GM19397 (cell line): ENCODE results near the gene JCHAIN.
"Not testable (repeated sequence)": the region's sequence is repeated elsewhere in the genome, so short reads cannot be mapped to it uniquely, and the experiment has no call there.

ENCODE experiments used
- ATAC-seq: cut with Tn5 transposase; IDR thresholded peaks from one replicate; pipeline ENCODE4 v1.9.1; 2021; ENCODE audit warnings: mild to moderate bottlenecking, moderate library complexity; ENCODE audit not compliant: unreplicated experiment

Gene JCHAIN

GRCh38 chr4:70691661-70692060, 25.4 kb upstream of the JCHAIN start:
- no peak for ATAC-seq

DNA sequence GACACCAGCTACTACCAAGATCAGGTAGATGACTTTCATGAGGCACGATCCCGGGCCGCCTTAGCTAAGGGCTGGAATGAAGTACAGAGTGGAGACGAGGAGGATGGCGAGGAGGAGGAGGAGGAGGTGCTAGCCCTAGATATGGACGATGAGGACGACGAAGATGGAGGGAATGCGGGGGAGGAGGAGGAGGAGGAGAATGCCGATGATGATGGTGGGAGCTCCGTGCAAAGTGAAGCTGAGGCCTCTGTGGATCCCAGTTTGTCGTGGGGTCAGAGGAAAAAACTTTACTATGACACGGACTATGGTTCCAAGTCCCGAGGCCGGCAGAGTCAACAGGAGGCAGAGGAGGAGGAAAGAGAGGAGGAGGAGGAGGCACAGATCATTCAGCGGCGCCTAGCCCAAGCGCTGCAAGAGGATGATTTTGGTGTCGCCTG, 22.5 kb upstream of the JCHAIN start:
- ATAC-seq, result no peak

GRCh38 chr4:70687821-70688794, 21.8 kb upstream of the JCHAIN start, which contains the start of gene UTP3:
Gene UTP3 (plus strand): TSS chr4:70688532. CDS start chr4:70688678, 146 bp downstream.
- ATAC-seq, result peak; percentile 97

- no peak for ATAC-seq
Measured at GRCh38 chr4:70687392-70687791, 21.1 kb upstream of the JCHAIN start.

- not testable (repeated sequence) for ATAC-seq
Measured at GRCh38 chr4:70682142-70682541, 15.8 kb upstream of the JCHAIN start.

DNA sequence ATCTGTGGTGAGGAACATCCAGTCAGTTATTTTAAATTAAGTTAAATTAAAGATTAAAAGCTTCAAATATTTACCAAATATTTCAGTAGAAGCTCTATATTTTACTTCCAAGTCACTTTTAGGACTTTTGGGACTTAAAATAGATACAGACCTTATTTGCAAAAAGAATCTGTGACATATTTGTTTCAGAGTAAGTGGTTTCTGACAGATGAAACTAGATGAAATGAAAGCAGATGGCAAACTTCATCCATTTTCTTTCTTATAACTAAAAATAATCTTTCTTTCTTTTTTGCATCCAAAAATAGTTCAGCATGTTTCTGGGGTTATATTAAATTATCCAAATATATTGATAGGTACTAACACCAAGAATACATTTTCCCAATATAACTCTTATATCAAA, 15.4 kb upstream of the JCHAIN start:
- no peak for ATAC-seq

- no peak for ATAC-seq
Measured at GRCh38 chr4:70680934-70681333, 14.6 kb upstream of the JCHAIN start.

DNA sequence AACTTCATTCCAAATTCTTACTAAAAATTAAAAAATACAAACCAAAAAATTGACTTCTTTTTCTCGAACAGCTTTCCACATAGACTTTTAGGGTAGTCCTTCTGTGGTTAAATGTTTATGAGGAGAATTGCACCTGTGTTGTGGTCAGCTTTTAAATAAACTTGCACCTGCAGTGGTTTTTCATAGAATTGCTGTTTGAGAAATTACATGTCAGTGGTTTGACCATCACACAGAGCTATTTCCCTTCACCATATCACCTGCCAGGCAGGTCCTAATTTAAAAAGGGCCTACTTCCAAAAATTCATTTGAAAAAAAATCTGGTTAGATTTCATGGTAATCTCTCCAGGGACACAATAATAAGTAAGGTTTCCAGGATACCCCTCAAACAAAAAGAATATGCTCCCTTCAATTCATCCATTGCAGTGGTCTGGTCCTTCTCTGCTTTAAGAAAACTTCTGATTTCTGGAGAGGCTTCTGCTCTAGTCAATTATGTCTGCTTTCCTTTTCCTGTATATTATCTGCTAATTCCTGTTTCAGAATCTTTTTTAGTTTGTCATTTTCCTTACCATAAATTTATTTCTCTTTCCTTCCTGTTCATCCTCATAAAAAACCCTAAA, 12.2 kb upstream of the JCHAIN start:
- ATAC-seq, result peak; percentile 70

- ATAC-seq, result no peak
Measured at GRCh38 chr4:70676554-70677090, 10.3 kb upstream of the JCHAIN start.

DNA sequence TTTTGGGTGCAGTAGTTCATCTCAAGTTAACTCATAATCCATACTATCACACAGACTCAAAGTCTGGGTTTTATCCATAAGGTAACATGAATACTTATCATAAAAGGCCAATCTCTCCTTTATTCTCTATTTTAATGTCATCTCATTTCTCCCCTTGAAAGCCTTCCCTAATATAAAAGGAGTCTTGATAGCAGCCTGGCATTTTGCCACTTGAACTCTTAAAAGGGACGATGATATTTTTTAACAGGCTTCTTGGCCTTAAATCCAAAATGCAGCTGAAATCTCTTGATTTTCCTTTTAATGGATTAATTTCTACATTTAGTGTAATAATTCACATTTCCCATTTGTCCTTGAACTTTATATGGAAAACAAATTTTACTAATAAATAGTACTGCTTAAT, 8.4 kb upstream of the JCHAIN start:
- no peak for ATAC-seq

DNA sequence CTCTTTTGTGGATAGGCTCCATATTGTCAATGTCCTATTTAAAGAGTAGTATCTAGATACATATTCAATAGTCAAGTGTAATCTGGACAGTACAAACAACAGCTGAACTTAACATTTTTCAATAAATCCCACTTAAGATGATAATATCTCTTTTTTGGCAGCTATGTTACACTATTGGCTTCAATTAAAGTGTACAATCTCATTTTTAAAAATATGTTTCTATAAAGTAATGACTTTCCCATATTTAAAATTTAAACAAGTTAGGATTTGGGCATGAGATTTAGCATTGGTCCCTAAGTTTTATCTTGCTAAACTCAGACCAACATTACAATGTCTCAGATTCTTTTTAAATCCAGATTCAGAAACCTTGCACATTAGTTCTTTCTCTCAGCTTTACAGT, 7.9 kb upstream of the JCHAIN start:
- no peak for ATAC-seq

GRCh38 chr4:70671091-70671490, 4.8 kb upstream of the JCHAIN start:
- no peak for ATAC-seq

- ATAC-seq, result no peak
Measured at GRCh38 chr4:70670332-70671014, 4.2 kb upstream of the JCHAIN start.

DNA sequence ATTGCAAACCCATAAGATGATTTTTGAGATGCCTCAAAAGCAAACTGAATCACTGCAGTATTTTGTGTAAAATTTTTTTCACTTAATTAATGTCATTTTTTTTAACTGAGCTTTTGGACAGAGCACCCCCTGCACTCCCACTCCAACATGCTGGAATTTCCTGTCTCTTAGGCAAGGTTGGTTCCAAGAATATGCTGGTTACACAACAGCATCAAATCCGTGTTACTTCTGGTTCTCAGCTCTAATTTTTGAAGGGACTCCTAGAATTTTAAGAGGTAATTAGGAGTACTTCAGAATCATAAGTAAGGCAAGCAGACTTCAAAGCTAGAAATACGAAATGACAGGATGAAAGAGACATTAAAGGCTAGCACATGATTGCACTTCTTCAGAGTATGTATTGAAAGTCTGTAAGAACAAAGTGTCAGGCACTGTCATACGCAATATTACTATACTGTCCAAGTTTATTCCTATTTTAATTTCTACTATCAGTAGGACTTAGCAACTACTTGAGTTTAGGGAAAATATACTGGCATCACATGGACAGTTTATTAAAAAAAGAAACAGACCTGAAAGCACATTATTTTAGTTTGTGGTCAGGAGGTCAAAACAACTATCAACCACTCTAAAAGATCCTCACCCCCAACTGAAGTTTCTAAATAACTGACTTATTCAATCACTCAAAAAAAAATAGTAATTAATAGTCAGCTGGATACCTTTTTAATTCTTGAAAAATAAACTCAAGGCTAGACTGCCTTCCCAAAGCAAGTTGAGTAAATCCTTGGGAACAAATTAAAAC, 1.6 kb upstream of the JCHAIN start:
- no peak for ATAC-seq

GRCh38 chr4:70661309-70661922, 4.9 kb downstream of the JCHAIN start:
- peak; percentile 68 for ATAC-seq

- ATAC-seq, result no peak
Measured at GRCh38 chr4:70660106-70660505, 6.2 kb downstream of the JCHAIN start.

GRCh38 chr4:70658418-70658817, 7.9 kb downstream of the JCHAIN start:
- ATAC-seq, result no peak

- no peak for ATAC-seq
Measured at GRCh38 chr4:70657326-70657725, 9.0 kb downstream of the JCHAIN start.

DNA sequence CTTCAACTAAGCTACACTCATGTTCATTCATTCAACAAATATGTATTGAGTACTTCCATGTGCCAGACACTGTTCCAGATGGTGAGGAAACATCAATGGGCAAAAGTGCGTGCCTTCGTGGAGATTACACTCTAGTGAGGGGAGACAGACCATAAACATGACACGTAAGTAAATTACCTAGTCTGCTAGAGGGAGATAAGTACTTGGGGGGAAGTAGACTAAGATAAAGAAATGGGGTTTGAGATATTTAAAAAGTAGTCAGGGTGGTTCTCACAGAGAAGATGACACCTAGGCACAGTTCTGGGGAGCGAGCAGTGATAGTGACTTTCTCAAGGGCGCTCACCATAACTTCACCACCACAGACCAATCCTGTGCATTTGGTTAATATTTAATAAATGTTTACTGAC, 11.7 kb downstream of the JCHAIN start:
- ATAC-seq, result no peak
